GM18868 (cell line): ENCODE data around the gene NUP153.
A peak's percentile ranks its signal among the peaks of the same experiment; 100 is the strongest.
"Not testable (repeated sequence)": the region's sequence is repeated elsewhere in the genome, so short reads cannot be mapped to it uniquely, and the experiment has no call there.

ENCODE experiments used
- ATAC-seq: cut with Tn5 transposase; IDR thresholded peaks from one replicate; pipeline ENCODE4 v1.9.1; 2021; ENCODE audit warnings: mild to moderate bottlenecking, moderate library complexity; ENCODE audit not compliant: unreplicated experiment

NUP153 gene

GRCh38 chr6:17706580-17707370 is at the start of gene NUP153:
TSS of gene NUP153 (minus strand) at chr6:17706925. CDS start at chr6:17706387, 538 bp downstream.
- peak; percentile 68 for ATAC-seq

GRCh38 chr6:17754254-17754653 is 47.5 kb upstream of the NUP153 start:
- ATAC-seq: no peak

DNA sequence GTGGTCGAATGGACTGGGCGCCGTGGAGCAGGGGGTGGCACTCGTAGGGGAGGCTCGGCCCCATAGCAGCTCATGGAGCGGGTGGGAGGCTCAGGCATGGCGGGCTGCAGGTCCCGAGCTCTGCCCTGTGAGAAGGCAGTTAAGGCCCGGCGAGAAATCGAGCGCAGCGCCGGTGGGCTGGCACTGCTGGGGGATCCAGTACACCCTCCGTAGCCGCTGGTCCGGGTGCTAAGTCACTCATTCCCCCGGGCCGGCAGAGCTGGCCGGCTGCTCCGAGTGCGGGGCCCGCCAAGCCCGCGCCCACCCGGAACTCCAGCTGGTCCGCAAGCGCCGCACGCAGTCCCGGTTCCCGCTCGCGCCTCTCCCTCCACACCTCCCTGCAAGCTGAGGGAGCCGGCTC is 38.6 kb upstream of the NUP153 start:
- not testable (repeated sequence) for ATAC-seq

DNA sequence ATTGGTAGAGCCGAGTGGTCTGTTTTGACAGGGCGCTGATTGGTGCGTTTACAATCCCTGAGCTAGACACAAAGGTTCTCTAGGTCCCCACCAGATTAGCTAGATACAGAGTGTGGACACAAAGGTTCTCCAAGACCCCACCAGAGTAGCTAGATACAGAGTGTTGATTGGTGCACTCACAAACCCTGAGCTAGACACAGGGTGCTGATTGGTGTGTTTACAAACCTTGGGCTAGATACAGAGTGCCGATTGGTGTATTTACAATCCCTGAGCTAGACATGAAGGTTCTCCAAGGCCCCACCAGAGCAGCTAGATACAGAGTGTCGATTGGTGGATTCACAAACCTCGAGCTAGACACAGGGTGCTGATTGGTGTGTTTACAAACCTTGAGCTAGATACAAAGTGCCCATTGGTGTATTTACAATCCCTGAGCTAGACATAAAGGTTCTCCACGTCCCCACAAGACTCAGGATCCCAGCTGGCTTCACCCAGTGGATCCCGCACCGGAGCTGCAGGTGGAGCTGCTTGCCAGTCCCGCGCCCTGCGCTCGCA is 38.1 kb upstream of the NUP153 start:
- ATAC-seq: not testable (repeated sequence)

GRCh38 chr6:17744019-17744756 is 37.5 kb upstream of the NUP153 start:
- ATAC-seq: no peak

GRCh38 chr6:17741507-17741906 is 34.8 kb upstream of the NUP153 start:
- no peak for ATAC-seq

GRCh38 chr6:17740559-17741220 is 34.0 kb upstream of the NUP153 start:
- no peak for ATAC-seq

GRCh38 chr6:17737704-17738252 is 31.1 kb upstream of the NUP153 start:
- no peak for ATAC-seq

DNA sequence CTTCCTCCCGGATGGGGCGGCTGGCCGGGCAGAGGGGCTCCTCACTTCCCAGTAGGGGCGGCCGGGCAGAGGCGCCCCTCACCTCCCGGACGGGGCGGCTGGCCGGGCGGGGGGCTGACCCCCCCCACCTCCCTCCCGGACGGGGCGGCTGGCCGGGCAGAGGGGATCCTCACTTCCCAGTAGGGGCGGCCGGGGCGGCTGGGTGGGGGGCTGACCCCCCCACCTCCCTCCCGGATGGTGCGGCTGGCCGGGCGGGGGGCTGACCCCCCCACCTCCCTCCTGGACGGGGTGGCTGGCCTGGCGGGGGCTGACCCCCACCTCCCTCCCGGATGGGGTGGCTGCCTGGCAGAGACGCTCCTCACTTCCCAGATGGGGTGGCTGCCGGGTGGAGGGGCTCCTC is 28.6 kb upstream of the NUP153 start:
- not testable (repeated sequence) for ATAC-seq

DNA sequence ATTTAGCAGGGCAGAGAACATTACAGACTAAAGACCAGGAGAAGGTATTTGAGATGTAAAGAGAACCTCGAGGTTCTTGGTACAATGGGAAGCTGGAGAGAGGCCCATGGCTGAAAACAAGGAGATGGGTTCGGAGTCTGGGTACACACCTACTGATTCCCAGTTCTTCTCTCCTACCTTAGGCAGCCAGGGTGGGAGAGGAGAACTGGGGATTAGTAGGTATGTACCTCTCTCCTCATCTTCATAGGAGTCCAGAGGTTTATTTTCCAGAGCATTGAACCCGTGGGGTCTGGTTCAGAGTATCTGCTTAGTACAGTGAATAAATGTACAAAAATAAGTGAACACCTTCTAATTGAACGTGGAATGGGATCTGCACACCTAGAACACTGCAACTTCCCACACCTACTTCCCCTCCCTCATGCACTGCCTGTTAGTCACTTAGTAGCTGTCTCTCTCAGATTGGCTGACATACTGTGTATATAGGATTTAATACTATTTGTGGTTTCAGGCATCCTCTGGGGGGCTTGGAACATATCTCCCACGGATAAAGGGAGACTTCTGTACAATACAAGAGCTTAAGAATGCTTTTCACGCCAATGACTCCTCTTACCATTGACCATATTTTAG is 23.5 kb upstream of the NUP153 start:
- ATAC-seq: no peak

GRCh38 chr6:17729223-17730077 is 22.7 kb upstream of the NUP153 start:
- no peak for ATAC-seq

DNA sequence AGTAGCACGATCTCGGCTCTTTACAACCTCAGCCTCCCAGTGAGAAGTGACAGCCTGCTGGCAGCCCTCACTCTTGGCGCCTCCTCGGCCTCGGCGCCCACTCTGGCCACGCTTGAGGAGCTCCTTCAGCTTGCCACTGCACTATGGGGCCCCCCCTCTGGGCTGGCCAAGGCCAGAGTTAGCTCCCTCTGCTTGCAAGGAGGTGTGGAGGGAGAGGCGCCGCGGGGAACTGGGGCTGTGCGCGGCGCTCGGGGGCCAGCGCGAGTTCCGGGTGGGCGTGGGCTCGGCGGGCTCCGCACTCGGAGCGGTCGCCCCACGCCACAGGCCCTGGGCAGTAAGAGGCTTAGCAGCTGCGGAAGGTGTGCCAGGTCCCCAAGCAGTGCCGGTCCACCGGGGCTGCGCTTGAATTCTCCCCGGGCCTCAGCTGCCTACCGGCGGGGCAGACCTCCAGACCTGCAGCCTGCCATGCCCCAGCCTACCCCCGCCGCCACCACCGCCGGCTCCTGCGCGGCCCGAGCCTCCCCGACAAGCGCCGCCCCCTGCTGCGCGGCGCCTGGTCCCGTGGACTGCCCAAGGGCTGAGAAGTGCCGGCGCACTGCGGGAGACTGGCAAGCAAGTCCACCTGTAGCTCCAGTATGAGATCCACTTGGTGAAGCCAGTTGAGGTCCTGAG is 22.0 kb upstream of the NUP153 start:
- ATAC-seq: no peak

DNA sequence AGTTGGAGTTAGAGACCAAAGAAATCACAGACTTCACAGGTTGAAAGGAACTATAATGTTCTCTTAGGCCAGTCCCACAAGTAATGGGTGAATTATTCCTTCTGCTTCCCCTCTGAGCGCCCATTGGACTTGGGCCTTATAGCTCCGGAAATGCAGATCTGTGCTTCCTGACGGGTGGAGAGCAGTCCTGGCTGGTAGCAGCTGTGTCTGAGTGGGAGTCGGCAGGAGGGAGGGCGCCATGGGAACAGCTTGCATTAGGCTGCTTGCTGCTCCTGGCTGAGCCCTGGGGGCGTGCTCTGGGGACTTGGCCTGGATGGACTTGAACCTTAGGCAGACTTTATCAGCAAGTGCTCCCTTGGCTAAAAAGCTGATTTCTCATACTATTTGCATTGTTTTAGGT is 18.4 kb upstream of the NUP153 start:
- ATAC-seq: no peak

DNA sequence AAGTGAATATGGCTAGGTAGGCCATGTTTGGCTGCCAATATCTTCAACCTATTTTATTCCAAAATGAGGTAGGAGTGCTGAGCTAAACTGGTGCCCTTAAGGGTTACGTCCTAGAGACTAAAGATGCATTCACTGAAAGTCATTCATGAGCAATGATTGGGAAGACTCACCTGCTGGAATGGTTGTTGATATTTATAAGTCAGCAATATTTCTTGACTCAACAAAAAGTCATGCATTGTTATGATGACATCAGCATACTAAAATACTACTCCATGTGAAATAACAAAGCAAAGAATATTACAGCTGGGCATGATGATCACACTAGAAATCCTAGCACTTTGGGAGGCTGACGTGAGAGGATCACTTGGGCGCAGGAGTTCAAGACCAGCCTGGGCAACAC is 17.6 kb upstream of the NUP153 start:
- no peak for ATAC-seq

- ATAC-seq: no peak
Observed at GRCh38 chr6:17721671-17722070, 14.9 kb upstream of the NUP153 start.

DNA sequence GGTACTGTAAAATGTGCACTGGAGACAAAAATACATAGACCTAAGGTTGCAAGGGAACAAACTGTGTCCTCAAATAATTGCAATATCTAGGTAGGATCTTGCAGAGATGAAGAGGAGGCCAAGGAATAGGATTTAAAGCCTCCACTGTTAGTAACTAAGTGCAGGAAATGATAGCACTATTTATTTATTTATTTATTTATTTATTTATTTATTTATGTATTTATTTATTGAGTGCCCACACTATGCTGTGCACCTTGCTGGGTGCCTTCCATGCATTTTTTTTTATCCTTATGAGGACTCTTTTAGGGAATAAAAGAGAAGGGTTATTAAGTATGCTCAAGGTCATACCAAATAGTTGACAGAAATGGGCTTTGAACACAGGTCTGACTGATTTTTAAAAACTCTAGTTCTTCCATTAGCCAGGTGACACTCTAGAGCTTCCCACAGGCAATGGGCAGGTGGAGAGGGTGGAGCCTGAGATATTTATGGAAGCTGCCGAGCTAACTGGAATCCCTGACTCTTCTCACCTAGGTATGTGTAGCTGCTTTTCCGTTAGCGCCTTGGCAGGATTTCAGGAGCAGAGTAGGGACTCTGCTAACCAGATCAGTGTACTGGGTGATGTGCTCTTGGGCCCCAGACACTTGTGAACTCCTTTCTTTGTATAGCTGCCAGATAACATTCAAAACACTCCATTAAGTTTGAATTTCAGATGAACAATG is 12.8 kb upstream of the NUP153 start:
- ATAC-seq: no peak

DNA sequence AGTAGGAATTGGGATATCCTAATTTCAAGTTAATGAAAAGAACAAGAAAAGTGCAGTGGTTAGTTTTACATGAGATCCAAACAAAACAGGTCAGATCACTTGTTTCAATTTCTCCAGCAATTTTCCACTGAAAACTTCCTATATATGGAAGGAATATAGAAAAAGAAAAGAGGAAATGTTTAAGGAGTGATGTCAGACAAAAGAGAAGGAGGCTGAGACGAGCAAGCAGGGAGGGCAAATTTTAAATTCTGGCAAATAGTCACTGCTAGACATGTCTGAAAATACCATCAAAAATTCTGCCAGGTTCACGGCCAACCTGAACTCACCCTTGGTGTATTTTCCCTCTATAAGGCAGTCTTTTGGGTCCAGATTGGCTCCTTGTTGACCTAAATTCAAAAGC is 9.5 kb upstream of the NUP153 start:
- ATAC-seq: no peak
